ENCODE results near the gene AMMECR1.

The AMMECR1 gene

GRCh38 chrX:110163488-110163887, 154.4 kb downstream of the AMMECR1 start:
- H3K4me3 ChIP-seq (ENCODE audit: low read length) = no peak overlapping the region
- TF ChIP-seq CTCF (conservative IDR thresholded peaks at IDR 0.05; ENCODE audit: low read depth, low read length) = no peak
- no peak for DNase-seq (ENCODE audit: low read depth)

- no peak for TF ChIP-seq CTCF (conservative IDR thresholded peaks at IDR 0.05; ENCODE audit: low read depth, low read length)
- DNase-seq (ENCODE audit: low read depth) = no peak
- H3K4me3 ChIP-seq (ENCODE audit: low read length) = no peak overlapping the region
These were observed 155.0 kb downstream of the AMMECR1 start for GRCh38 chrX:110162867-110163266.

- DNase-seq (ENCODE audit: low read depth) = no peak
- no peak for TF ChIP-seq CTCF (conservative IDR thresholded peaks at IDR 0.05; ENCODE audit: low read depth, low read length)
- H3K4me3 ChIP-seq (ENCODE audit: low read length) = no peak overlapping the region
These were observed 155.8 kb downstream of the AMMECR1 start for GRCh38 chrX:110162131-110162530.

GRCh38 chrX:110161361-110161686, 156.6 kb downstream of the AMMECR1 start:
- TF ChIP-seq CTCF (conservative IDR thresholded peaks at IDR 0.05; ENCODE audit: low read depth, low read length) = no peak
- no peak for DNase-seq (ENCODE audit: low read depth)

DNA sequence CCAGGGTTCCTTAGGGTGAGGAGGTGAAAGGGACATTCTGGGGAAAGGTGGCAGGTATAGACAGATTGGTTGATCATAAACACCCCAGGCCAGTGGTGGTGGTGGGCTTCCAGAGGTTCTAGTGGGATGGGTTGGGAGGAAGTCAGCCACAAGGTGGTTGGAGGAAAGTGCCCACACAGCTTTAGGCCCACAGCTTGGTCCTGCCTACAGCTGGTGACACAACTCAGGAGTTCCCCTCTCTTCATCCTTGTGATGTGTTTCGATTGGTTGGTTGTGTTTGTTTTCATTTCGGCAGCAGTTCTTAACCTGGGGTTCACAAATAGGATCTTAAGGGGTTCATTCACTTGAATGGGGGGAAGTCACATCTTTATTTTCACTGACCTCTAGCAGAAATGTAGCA, 158.0 kb downstream of the AMMECR1 start:
- no peak overlapping the region for H3K4me3 ChIP-seq (ENCODE audit: low read length)
- DNase-seq (ENCODE audit: low read depth) = no peak
- TF ChIP-seq CTCF (conservative IDR thresholded peaks at IDR 0.05; ENCODE audit: low read depth, low read length) = no peak

More at GRCh38 chrX:110161361-110161686, 156.6 kb downstream of the AMMECR1 start:
- H3K4me3 ChIP-seq (ENCODE audit: low read length) = no peak overlapping the region

DNA sequence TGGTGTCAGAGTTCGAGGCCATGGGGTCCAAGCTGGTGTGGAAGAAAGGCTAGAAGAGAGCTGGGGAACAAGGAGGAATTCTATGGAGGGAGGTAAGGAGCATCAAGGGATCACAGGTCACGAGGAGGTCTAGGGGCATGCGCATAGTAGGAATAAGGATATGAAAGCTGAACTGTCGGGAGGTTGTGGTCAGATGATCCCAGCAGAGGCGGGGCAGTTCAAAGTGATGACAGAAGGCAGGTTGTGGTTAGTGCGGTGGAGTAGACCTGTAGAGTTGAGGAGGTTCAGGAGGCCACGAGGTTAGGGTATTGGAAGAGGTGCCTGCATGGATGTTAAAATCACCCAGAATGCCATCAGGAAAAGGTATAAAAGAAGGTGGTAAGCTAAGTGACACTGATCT, 158.7 kb downstream of the AMMECR1 start:
- TF ChIP-seq CTCF (conservative IDR thresholded peaks at IDR 0.05; ENCODE audit: low read depth, low read length) = no peak
- DNase-seq (ENCODE audit: low read depth) = no peak
- no peak overlapping the region for H3K4me3 ChIP-seq (ENCODE audit: low read length)

GRCh38 chrX:110157444-110157843, 160.4 kb downstream of the AMMECR1 start:
- TF ChIP-seq CTCF (conservative IDR thresholded peaks at IDR 0.05; ENCODE audit: low read depth, low read length) = no peak
- DNase-seq (ENCODE audit: low read depth) = no peak
- no peak overlapping the region for H3K4me3 ChIP-seq (ENCODE audit: low read length)

Data from retinal pigment epithelial cell (primary cell).